SK-MEL-5 (cell line): ENCODE data around the gene FGF2. TPM values are rescaled to one million over a fixed set of nuclear protein-coding genes. Genes with fewer than 3 reads are reported as not detected.
A peak's percentile ranks its signal among the peaks of the same experiment; 100 is the strongest.
"Not testable (repeated sequence)": the region's sequence is repeated elsewhere in the genome, so short reads cannot be mapped to it uniquely, and the experiment has no call there.

Experiments used
- DNase-seq: peaks from one replicate; pipeline ENCODE4 v3.0.0-alpha.2; 2016; ENCODE audit warnings: low read depth, low spot score
- in situ Hi-C: cut with HindIII; loops from 2 replicates; pipeline ENCODE4 v1.10.0; 2016; ENCODE audit warnings: low sequenced_read_pairs, high pct_unique_total_duplicates, low pct_unique_long_range_greater_than_20kb
- total RNA-seq: library from RNA; depleted of rRNA; stranded (reverse); fragments of >200 nt; shearing (Covaris generic); gene quantifications from 2 replicates; pipeline ENCODE4 v1.2.3, GENCODE V29; 2014

The FGF2 gene
- total RNA-seq, 1 experiment from 2014 or later = 8.9 TPM

DNA sequence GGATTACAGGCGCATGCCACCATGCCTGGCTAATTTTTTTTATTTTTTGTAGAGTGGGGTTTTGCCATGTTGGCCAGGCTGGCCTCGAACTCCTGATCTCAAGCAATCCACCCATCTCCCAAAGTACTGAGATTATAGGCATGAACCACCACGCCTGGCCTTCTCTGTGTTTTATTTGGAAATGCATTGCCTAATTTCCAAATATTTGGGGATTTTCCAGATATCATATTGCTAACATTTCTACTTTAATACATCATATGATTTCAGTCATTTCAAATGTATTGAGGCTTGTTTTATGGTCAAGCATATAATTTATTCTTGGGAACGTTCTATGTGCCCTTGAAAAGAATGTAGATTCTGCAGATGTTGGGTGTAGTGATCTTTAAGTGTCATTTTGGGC is 38.8 kb downstream of the FGF2 start:
- in situ Hi-C loops = no loop called here
- DNase-seq = no peak

DNA sequence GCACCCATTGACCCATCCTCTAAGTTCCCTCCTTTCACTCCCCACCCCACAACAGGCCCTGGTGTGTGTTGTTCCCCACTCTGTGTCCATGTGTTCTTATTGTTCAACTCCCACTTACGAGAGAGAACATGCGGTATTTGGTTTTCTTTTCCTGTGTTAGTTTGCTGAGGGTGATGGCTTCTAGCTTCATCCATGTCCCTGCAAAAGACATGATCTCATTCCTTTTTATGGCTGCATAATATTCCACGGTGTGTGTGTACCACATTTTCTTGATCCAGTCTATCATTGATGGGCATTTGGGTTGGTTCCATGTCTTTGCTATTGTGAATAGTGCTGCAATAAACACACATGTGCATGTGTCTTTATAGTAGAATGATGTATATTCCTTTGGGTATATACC is 41.6 kb downstream of the FGF2 start:
- in situ Hi-C loops, DNase-seq: not testable (repeated sequence)

DNA sequence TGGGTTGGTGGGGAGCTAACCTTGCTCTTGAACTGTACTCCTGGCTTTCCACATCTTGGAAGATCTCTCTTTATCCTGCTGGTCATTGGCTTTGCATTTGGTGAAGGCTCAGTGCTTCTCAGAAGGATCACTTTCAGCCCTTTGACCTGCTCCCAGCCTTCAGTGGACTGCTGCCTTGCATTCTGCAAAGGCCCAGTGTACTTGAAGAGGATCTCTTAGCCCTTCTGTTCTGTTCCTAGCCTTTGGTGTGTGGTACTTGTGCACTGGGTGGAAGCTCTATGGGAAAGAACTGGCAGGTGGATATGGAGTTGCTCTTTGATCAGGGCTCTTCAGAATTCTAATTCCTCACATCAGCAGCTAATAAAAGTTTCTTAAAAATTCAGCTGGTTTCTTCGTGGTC is 46.5 kb downstream of the FGF2 start:
- in situ Hi-C loops = no loop called here
- DNase-seq = no peak

DNA sequence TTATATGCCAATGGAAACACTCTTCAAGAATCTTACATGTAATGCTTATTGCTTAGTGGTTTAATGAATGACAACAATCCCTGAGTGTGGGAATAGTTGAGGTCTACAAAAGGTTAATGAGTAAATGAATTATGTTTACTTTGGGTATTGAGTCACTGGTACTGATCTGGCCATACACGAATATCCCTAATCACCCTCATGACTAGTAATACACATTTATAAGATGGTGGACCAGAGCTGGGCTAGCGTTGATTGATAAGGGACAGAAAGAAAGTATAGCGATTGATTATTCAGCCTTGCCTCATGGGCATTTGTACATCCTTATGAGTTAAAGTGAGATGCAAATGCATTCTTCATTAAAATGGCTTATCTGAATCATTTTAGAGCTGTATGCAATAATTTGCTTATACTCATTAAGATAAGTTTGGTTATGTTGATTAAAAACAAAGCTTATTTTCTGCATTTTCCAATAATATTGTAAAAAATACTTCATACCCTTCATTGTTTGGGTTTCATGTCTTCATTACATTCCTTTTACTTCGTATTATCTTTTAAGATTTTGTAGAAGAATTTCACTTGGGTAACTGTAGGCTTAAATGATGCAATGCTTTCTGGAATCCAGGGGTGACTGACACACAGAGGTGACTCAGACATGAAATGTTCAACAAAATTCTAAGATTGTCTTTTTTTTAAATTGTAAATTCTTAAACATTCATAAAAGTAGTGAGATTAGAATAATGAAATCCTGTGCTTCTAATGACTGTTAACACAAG is 47.4 kb downstream of the FGF2 start:
- no peak for DNase-seq

DNA sequence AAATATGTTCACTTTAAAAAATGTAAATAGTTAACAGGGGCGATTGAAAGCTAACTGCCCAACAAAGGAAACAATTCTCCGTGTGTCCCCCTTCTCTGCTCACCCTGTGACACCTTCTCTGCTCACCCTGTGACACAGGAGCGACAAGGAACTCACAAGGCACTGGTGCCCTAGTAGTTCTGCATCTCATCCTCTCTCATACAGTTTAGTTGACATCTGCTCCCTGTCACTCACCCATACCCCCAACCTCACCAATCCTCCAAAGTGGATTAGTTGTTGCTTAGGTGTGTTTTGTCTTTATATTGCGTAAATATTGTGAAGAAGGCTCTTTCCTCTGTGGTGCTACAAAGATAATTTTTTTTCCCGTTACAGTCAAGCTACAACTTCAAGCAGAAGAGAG is 49.3 kb downstream of the FGF2 start:
- in situ Hi-C loops = no loop called here
- no peak for DNase-seq

More for the DNA sequence above, 47.4 kb downstream of the FGF2 start:
- in situ Hi-C loops = no loop called here

DNA sequence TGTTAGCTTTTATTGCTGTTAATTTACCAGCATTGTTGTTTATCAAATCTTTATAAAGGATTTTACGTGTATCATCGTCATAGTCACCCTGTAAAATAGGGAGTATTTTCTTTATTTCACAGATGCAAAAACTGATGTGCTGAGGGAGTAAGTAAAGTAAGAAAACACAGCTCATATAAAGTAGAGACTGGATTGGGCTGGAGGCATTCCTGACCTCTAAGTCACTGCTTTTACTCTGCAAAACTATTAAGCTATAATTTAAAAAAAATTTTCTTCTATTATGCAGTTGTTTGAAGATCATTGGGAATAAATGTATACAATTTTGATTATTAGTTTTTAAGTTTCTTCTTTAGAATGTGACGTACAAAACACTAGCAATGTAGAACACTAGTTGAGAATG is 49.8 kb downstream of the FGF2 start:
- DNase-seq = no peak
- in situ Hi-C loops = no loop called here

DNA sequence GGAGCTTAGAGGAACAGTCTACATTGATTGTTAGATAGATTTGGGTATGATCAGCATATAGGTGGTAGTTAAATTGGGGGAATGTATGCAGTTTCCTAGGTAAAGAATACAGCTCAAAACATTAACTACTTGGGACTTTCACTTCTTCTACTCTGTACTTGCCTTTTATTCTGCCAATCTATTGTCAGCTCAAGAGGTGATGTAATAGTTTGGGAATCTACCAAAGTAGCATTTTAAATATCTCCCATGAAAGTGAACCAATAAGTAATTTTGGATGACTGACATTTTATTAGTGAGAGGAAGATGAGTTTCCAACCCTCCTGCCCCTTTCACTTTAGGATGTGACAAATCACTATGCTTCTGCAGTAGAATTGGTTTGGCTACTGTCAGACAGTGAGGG is 52.4 kb downstream of the FGF2 start:
- in situ Hi-C loops = no loop called here
- DNase-seq = no peak

DNA sequence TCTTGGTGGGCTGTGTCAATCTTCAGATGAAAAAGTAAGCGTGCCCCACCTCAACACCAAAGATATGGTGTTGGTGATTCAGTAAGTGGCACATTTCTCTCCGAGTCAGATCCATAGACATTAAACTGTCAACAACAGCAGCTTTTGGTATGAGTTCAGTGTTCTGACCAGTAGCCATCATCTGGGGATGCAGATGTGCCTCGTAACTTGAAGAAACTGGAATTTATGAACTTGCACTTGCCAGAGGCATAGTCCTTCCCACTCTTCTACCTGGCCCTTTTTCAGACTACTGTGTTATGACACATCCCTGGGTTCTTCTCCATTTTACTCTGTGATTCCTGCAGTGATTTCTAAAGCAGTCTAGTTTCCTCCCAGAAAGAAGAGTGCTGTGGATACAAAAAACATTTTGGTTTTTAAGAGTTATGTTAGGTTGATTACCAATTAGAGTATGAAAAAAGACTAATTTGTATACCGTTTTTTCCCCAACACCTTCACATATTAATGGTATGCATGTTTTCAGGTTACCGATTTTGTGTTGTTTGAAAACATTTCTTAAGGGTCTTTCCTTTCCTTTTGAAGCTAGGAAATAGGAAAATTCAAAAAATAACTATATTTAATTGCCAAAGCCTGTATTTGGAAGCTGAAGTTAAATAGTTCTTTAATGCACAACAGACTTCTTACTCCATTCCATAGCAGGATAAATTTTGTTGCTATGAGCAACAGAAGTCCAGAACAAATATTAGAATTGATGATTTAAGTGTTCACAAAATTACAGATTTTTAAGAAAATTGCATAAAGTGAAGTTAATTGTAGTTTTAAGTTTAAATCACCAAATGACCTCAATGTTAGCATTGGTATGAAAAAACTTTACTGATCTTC is 56.5 kb downstream of the FGF2 start:
- in situ Hi-C loops = no loop called here
- DNase-seq = no peak

DNA sequence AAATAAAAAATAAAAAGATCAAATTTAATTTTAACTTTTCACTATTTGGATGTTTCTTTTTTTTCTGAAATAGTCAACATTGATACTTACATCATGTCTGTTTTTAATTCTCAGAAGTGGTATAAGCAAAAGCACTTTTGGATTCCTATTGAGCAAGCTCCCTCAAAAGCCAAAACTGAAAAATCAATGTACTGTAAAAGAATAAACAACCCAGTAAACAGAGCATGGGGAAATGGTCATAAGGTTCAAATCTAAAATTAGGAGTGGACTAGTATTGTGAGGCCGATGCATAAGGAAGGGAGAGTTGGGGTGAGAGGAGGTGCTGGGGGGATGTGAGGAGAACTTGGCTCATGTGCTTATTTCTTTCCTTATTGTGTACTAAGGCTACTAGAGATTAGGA is 57.9 kb downstream of the FGF2 start:
- in situ Hi-C loops = no loop called here
- no peak for DNase-seq

DNA sequence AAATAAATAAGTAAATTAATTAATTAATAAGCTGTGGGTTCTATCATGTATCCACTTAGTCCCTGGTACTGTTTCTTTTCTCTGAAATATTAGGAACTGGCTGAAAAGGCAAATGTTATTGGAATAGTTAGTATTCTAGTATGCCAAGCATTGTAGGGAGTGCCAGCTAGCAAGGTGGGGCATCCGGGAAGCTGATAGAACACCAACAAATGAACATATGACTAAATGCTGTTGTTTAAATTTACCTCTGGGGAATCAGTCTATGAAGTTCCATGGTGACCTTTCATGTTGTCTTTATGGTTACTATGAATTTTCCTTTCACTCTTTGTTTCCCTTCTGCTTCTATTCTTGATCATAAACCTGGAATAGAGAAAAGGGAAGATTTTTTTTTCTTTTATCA is 63.1 kb downstream of the FGF2 start:
- no peak for DNase-seq
- in situ Hi-C loops = no loop called here

DNA sequence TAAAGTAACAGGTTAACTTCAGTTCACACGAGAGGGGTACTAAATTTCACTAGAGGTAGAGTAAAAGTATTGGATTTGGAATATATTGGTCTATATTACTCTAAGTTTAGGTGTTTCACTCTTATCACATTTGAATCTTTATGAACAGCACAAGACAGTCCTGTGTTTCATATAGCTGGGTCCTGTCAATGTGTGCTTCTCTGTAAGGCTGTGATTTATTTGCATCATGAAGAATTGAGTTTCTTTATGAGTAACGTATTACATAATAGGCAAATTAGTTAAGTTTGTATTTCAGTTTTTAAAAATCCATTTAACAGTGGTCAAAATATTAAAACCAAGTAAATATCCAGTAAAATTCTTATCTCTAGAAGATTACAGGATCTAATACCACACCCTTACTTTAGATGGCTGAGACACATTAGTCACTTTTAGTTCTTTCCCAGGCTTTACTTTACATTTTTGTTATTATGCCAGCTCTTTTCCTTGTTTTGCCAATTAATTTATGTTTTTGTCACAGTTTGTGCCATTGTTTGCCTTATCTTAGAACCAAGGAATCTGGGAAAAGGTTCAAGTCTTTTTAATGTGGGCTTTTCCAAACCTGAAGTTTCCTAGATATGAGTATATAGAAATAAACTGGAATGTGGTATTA is 63.6 kb downstream of the FGF2 start:
- in situ Hi-C loops = no loop called here
- DNase-seq = no peak

DNA sequence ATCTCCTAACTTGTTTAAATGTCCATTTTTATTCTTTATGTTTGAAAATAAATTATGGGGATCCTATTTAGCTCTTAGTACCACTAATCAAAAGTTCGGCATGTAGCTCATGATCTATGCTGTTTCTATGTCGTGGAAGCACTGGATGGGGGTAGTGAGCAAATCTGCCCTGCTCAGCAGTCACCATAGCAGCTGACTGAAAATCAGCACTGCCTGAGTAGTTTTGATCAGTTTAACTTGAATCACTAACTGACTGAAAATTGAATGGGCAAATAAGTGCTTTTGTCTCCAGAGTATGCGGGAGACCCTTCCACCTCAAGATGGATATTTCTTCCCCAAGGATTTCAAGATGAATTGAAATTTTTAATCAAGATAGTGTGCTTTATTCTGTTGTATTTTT is 68.2 kb downstream of the FGF2 start:
- in situ Hi-C loops = no loop called here
- peak; percentile 58 for DNase-seq

DNA sequence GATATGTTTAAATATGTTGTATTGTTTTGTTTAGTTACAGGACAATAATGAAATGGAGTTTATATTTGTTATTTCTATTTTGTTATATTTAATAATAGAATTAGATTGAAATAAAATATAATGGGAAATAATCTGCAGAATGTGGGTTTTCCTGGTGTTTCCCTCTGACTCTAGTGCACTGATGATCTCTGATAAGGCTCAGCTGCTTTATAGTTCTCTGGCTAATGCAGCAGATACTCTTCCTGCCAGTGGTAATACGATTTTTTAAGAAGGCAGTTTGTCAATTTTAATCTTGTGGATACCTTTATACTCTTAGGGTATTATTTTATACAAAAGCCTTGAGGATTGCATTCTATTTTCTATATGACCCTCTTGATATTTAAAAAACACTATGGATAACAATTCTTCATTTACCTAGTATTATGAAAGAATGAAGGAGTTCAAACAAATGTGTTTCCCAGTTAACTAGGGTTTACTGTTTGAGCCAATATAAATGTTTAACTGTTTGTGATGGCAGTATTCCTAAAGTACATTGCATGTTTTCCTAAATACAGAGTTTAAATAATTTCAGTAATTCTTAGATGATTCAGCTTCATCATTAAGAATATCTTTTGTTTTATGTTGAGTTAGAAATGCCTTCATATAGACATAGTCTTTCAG is 68.8 kb downstream of the FGF2 start:
- DNase-seq = no peak
- in situ Hi-C loops = no loop called here

DNA sequence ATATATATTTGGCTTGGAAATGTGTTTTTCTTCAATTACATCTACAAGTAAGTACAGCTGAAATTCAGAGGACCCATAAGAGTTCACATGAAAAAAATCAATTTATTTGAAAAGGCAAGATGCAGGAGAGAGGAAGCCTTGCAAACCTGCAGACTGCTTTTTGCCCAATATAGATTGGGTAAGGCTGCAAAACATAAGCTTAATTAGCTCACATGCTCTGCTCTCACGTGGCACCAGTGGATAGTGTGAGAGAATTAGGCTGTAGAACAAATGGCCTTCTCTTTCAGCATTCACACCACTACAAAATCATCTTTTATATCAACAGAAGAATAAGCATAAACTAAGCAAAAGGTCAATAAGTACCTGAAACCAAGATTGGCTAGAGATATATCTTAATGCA is 69.6 kb downstream of the FGF2 start:
- DNase-seq = peak; percentile 57
- in situ Hi-C loops = no loop called here

DNA sequence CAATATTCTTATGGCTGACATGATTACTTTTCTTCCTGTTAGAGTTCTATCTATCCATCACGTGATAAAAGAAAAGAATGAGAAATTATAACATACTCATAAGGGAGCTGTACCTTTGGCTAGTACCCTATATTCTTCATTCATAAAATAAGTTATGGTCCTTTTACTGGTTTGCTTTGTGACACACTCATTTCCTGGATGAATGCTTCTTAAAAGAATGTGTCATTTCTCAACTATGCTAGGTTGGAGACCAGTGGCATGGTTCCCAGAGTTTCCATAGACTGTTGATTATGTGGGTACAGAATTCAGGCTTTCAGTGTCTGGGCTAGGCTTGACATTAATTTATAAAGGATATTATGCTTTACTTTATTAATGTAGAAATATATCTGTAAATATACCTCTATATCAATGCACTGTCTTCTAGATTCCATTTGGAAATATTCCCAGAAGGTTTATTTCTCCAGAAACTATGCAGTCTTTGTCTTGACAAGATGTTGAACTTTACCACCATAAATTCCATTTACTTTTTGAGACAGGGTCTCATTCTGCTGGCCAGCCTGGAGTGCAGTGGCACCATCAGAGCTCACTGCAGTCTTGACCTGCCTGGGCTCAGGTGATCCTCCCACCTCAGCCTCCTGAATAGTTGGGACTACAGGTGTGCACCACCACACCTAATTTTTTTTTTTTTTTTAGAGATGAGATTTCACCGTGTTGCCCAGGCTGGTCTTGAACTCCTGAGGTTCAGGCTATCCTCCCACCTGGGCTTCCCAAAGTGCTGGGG is 71.9 kb downstream of the FGF2 start:
- in situ Hi-C loops = no loop called here
- peak; percentile 55 for DNase-seq

DNA sequence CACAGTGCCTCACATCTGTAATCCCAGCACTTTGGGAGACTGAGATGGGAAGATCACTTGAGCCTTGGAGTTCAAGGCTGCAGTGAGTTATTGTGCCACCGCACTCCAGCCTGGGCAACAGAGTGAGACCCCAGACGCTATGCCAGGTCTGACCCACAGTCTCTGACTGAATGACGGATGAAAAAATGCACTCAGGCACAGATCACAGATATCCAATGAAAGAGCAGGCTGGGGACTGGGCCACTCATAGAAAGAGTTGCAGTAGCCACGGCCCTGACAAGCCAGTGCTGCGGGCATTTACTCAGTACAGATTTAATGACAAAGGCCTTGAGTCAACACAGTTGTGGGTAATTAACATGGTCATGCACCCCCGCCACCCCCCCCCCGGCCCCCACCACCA is 73.1 kb downstream of the FGF2 start:
- DNase-seq = no peak
- in situ Hi-C loops = loop anchor here (25.0 kb wide), 1 partner anchor 137 kb away; no protein-coding TSS in a partner anchor

DNA sequence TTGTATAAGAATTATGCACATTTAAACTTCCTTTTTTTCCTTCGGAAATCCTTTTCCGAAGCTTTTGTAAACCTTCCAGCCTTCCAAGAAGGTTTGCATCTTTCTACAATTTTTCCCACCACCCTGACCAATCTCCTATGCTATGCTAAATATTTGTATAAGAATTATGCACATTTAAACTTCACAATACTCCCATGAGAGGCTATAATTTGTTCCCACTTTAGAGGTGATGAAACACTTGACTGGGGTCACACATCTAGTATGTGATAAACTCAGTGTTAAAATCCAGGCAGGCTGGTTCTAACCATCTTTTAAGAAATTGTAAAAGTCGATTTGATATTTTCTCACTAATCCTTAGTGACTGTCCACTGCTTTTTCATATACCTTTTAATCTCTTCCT is 73.7 kb downstream of the FGF2 start:
- in situ Hi-C loops = loop anchor here (25.0 kb wide), 1 partner anchor 138 kb away; no protein-coding TSS in a partner anchor
- no peak for DNase-seq
